ENCODE measurements around the gene RNASE7.

RNASE7 gene

GRCh38 chr14:20998674-20999366 is 43.3 kb upstream of the RNASE7 start, which contains the start of gene SLC39A2 (continued):
- TF ChIP-seq ZNF350 (tag by site-specific recombination; IDR thresholded peaks at IDR 0.05) (no peak), TSHZ1 (tag by site-specific recombination; IDR thresholded peaks at IDR 0.05; ENCODE audit: borderline replicate concordance) (no peak), SP7 (tag by site-specific recombination; IDR thresholded peaks at IDR 0.05) (0 out of 2 replicates have a peak, but pooled peaks have one; percentile 32), TCF7L2 (IDR thresholded peaks at IDR 0.05; ENCODE audit: borderline replicate concordance, low read depth, low read length) (no peak), SP2 (tag by site-specific recombination; IDR thresholded peaks at IDR 0.05) (peak; percentile 69), ZNF221 (tag by site-specific recombination; IDR thresholded peaks at IDR 0.05; ENCODE audit: borderline replicate concordance) (no peak), OSR2 (tag by site-specific recombination; IDR thresholded peaks at IDR 0.05) (peak; percentile 37), GLI4 (tag by site-specific recombination; IDR thresholded peaks at IDR 0.05) (no peak), ZFP41 (tag by site-specific recombination; IDR thresholded peaks at IDR 0.05; ENCODE audit: borderline replicate concordance) (no peak), ZNF629 (tag by site-specific recombination; IDR thresholded peaks at IDR 0.05) (0 out of 2 replicates have a peak, but pooled peaks have one; percentile 16), ZNF513 (tag by site-specific recombination; IDR thresholded peaks at IDR 0.05) (peak; percentile 48), ZNF404 (tag by site-specific recombination; IDR thresholded peaks at IDR 0.05) (no peak), BCL11A (tag by site-specific recombination; IDR thresholded peaks at IDR 0.05; ENCODE audit: low read depth) (no peak), ZNF214 (tag by site-specific recombination; IDR thresholded peaks at IDR 0.05; ENCODE audit: borderline replicate concordance) (no peak), PRDM1 (tag by site-specific recombination; IDR thresholded peaks at IDR 0.05) (no peak), ZNF37A (tag by site-specific recombination; IDR thresholded peaks at IDR 0.05) (no peak), ZNF19 (tag by site-specific recombination; IDR thresholded peaks at IDR 0.05; ENCODE audit: low read depth) (no peak)

GRCh38 chr14:20999591-20999990 is 42.6 kb upstream of the RNASE7 start:
- Histone ChIP-seq H3K36me3 (ENCODE audit: control insufficient read depth in 2 of 2, insufficient read depth in 1 of 2, low read length in 2 of 2) (peaks cover 29 to 35% of the 10 kb centered on the region in 2 experiments), H3K4me1 (ENCODE audit: control insufficient read depth, insufficient read depth, low read length) (no peaks in the 10 kb centered on the region), H3K27ac (ENCODE audit: extremely low read depth, low read depth, low read length) (no peak overlapping the region), H3K9me3 (ENCODE audit: control insufficient read depth, insufficient read depth, low read depth, low read length) (no peaks in the 10 kb centered on the region), H3K4me3 (ENCODE audit: low read depth, low read length) (no peak overlapping the region)
- no peak for TF ChIP-seq ZNF18 (tag by site-specific recombination; IDR thresholded peaks at IDR 0.05)
- no peak for TF ChIP-seq ZNF529 (tag by site-specific recombination; IDR thresholded peaks at IDR 0.05; ENCODE audit: insufficient replicate concordance)
- no peak for TF ChIP-seq PBX3 (CRISPR knock-in tag; IDR thresholded peaks at IDR 0.05)
- TF ChIP-seq ZNF645 (tag by site-specific recombination; IDR thresholded peaks at IDR 0.05) = no peak
- no peak for TF ChIP-seq ZNF521 (tag by site-specific recombination; IDR thresholded peaks at IDR 0.05)
- TF ChIP-seq ZNF843 (tag by site-specific recombination; IDR thresholded peaks at IDR 0.05) = no peak
- no peak for TF ChIP-seq HOXC10 (CRISPR knock-in tag; IDR thresholded peaks at IDR 0.05)
- no peak for TF ChIP-seq ZNF324 (tag by site-specific recombination; IDR thresholded peaks at IDR 0.05)
- CTCF ChIA-PET = interaction anchor here (1.3 to 5.4 kb wide), 3 partner anchors 15 to 40 kb away, joined by 3 to 35 read pairs (median 9); no protein-coding TSS in a partner anchor
- POLR2A ChIA-PET = interaction anchor here (0.6 to 1.2 kb wide), 3 partner anchors 54 to 797 kb away, joined by 3 to 7 read pairs (median 5); no protein-coding TSS in a partner anchor

All from HEK293 (cell line).